Astrocyte (in vitro differentiated cells and primary cell): Measurements from ENCODE around the gene NUDT13. TPM values are rescaled to one million over a fixed set of nuclear protein-coding genes. Genes with fewer than 3 reads are reported as not detected.

ENCODE experiments used
- DNase-seq: peaks from one replicate; pipeline ENCODE4 v3.0.0-alpha.2; 2010; ENCODE audit warnings: low read depth
- FAIRE-seq: peaks from 2 replicates; lab custom pipeline; 2011; peaks lifted over from hg19 to GRCh38; lab: Jason Lieb, UNC
- H2AFZ ChIP-seq: 2 replicates; pipeline ENCODE4 v1.6.0; 2012; ENCODE audit warnings: low read depth, low read length, inconsistent platforms
- H3K27ac ChIP-seq: 2 replicates; pipeline ENCODE4 v1.5.1; 2011; ENCODE audit warnings: low read depth, low read length, inconsistent platforms
- H3K27me3 ChIP-seq: 2 replicates; pipeline ENCODE4 v1.6.0; 2011; ENCODE audit warnings: low read length, inconsistent platforms; ENCODE audit not compliant: insufficient read depth
- H3K36me3 ChIP-seq: 2 replicates; pipeline ENCODE4 v1.5.1; 2011; ENCODE audit warnings: low read length, inconsistent platforms; ENCODE audit not compliant: insufficient read depth
- H3K4me1 ChIP-seq: 2 replicates; pipeline ENCODE4 v1.5.1; 2011; ENCODE audit warnings: low read length, inconsistent platforms; ENCODE audit not compliant: insufficient read depth
- H3K4me2 ChIP-seq: 2 replicates; pipeline ENCODE4 v1.6.0; 2012; ENCODE audit warnings: low read length, inconsistent platforms
- H3K4me3 ChIP-seq: 2 replicates; pipeline ENCODE4 v1.5.1; 2011; ENCODE audit warnings: low read depth, mild to moderate bottlenecking, low read length, inconsistent platforms; ENCODE audit not compliant: insufficient read depth
- H3K79me2 ChIP-seq: 2 replicates; pipeline ENCODE4 v1.6.0; 2012; ENCODE audit warnings: mild to moderate bottlenecking, low read length, inconsistent platforms; ENCODE audit not compliant: insufficient read depth
- H3K9ac ChIP-seq: 2 replicates; pipeline ENCODE4 v1.6.0; 2012; ENCODE audit warnings: mild to moderate bottlenecking, low read length, inconsistent platforms
- H3K9me3 ChIP-seq: 2 replicates; pipeline ENCODE4 v1.5.1; 2012; ENCODE audit warnings: low read depth, mild to moderate bottlenecking, low read length, inconsistent platforms; ENCODE audit not compliant: insufficient read depth
- H4K20me1 ChIP-seq: 2 replicates; pipeline ENCODE4 v1.6.0; 2012; ENCODE audit warnings: low read length, inconsistent platforms; ENCODE audit not compliant: insufficient read depth
- H3K27ac Mint-ChIP-seq: one replicate; pipeline ENCODE4 v1.8.0; 2021; ENCODE audit warnings: mild to moderate bottlenecking, mixed read lengths; ENCODE audit not compliant: unreplicated experiment
- H3K27me3 Mint-ChIP-seq: one replicate; pipeline ENCODE4 v1.8.0; 2021; ENCODE audit warnings: low read depth, mixed read lengths; ENCODE audit not compliant: unreplicated experiment
- H3K36me3 Mint-ChIP-seq: one replicate; pipeline ENCODE4 v1.8.0; 2021; ENCODE audit warnings: low read depth, mixed read lengths; ENCODE audit not compliant: unreplicated experiment
- H3K4me1 Mint-ChIP-seq: one replicate; pipeline ENCODE4 v1.8.0; 2021; ENCODE audit warnings: low read depth, mixed read lengths; ENCODE audit not compliant: unreplicated experiment
- H3K4me3 Mint-ChIP-seq: one replicate; pipeline ENCODE4 v1.8.0; 2021; ENCODE audit warnings: mild to moderate bottlenecking, moderate library complexity, mixed read lengths; ENCODE audit not compliant: unreplicated experiment
- H3K9me3 Mint-ChIP-seq: one replicate; pipeline ENCODE4 v1.8.0; 2021; ENCODE audit warnings: mild to moderate bottlenecking, mixed read lengths; ENCODE audit not compliant: unreplicated experiment
- EZH2 ChIP-seq: IDR thresholded peaks from 2 replicates; pipeline ENCODE4 v1.6.1; 2012; ENCODE audit warnings: mild to moderate bottlenecking, low read length, inconsistent platforms; ENCODE audit not compliant: insufficient read depth
- total RNA-seq: library from RNA; stranded (reverse); gene quantifications from 2 replicates; pipeline ENCODE4 v1.2.1, GENCODE V29; 2021
- TF ChIP-seq, protein P1 (sequence below): IDR thresholded peaks from 2 replicates; pipeline ENCODE4 v1.5.1; 2011; ENCODE audit warnings: low read depth, mild to moderate bottlenecking, inconsistent platforms, low read length, moderate library complexity; ENCODE audit not compliant: insufficient read depth

The NUDT13 gene
- total RNA-seq, 1 donor from 2014 or later, result 2.4 TPM

DNA sequence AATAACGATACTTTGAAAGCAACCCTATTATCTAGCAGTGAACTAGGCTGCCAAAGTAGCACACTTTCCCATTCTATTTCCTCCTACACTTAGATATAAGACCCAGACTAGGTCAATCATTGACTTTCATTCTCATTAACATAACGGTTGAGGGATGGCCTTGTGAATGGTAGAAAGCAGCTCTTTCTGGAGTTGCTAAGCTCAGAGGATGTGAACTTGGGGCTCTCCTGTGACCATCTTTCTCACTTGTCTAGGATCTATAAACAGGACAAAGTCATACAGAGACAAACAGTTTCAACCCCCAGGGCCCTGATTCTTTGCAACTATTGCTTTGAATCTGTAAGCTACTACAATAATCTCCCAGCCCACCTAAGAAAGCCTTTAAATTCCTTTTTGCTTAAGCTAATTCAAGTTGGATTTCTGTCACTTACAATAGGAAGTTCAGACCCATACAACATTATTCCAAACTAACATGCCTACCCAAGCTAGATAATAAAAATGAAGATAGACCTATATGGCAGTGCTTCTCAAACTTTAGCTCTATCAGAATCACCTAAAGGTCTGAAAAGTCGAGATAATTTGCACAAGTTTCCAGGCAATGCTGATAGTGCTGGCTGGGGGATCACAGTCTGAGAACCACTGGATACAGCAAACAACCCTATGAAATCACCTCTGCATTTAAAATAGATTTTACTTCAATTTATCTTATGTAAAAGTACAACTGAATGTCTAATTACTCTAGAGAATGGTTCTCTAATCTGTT, 30.3 kb upstream of the NUDT13 start:
- Mint-ChIP-seq H3K4me3 (no peak overlapping the region), H3K27ac (no peak overlapping the region), H3K9me3 (no peaks in the 10 kb centered on the region), H3K27me3 (no peaks in the 10 kb centered on the region), H3K4me1 (peaks cover 29% of the 10 kb centered on the region), H3K36me3 (no peaks in the 10 kb centered on the region)
- H3K4me1 ChIP-seq, result peaks cover 2% of the 10 kb centered on the region
- no peak overlapping the region for H3K4me3 ChIP-seq
- H3K27ac ChIP-seq, result no peak overlapping the region
- H2AFZ ChIP-seq, result no peak overlapping the region
- FAIRE-seq, result no peak
- no peaks in the 10 kb centered on the region for H3K9me3 ChIP-seq
- no peaks in the 10 kb centered on the region for H3K27me3 ChIP-seq
- no peak for DNase-seq
- no peaks in the 10 kb centered on the region for H3K36me3 ChIP-seq
- TF ChIP-seq EZH2, result no peak
- TF ChIP-seq, protein P1, sequence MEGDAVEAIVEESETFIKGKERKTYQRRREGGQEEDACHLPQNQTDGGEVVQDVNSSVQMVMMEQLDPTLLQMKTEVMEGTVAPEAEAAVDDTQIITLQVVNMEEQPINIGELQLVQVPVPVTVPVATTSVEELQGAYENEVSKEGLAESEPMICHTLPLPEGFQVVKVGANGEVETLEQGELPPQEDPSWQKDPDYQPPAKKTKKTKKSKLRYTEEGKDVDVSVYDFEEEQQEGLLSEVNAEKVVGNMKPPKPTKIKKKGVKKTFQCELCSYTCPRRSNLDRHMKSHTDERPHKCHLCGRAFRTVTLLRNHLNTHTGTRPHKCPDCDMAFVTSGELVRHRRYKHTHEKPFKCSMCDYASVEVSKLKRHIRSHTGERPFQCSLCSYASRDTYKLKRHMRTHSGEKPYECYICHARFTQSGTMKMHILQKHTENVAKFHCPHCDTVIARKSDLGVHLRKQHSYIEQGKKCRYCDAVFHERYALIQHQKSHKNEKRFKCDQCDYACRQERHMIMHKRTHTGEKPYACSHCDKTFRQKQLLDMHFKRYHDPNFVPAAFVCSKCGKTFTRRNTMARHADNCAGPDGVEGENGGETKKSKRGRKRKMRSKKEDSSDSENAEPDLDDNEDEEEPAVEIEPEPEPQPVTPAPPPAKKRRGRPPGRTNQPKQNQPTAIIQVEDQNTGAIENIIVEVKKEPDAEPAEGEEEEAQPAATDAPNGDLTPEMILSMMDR, result no peak
- H4K20me1 ChIP-seq, result peaks cover 61% of the 10 kb centered on the region
- no peak overlapping the region for H3K4me2 ChIP-seq
- no peak overlapping the region for H3K9ac ChIP-seq
- peaks cover 83% of the 10 kb centered on the region for H3K79me2 ChIP-seq

DNA sequence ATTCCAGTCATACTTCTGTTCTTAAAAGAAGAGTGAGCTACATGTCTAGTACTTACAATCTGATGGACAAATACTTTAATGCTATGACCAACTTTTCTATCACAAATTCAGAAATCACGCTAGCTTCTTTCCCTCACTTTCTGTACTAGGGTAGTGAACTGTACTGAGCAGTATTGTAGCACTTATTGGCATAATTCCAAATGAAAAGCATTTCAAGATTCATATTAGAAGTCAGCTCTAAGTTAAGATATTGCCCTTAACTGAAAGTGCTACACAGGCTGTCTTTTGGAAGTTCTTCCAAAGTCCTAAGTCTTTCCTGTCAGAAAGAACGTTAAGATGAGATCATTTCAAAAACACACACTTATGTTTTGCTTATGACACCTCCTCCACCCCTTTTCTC, 27.0 kb upstream of the NUDT13 start:
- H3K27me3 Mint-ChIP-seq, result no peaks in the 10 kb centered on the region
- no peak overlapping the region for H3K4me3 ChIP-seq
- no peak for TF ChIP-seq EZH2
- TF ChIP-seq, protein P1, result no peak
- FAIRE-seq (no peak), DNase-seq (peak; percentile 8)
- no peaks in the 10 kb centered on the region for H3K27me3 ChIP-seq
- H3K4me2 ChIP-seq, result peak overlapping the region; percentile 24
- no peak overlapping the region for H3K27ac ChIP-seq
- H3K36me3 ChIP-seq, result no peaks in the 10 kb centered on the region
- H3K4me1 ChIP-seq, result no peaks in the 10 kb centered on the region
- H3K9ac ChIP-seq, result no peak overlapping the region
- no peaks in the 10 kb centered on the region for H3K9me3 ChIP-seq
- no peak overlapping the region for H2AFZ ChIP-seq
- H3K4me1 Mint-ChIP-seq, result peaks cover 19% of the 10 kb centered on the region
- no peaks in the 10 kb centered on the region for H3K9me3 Mint-ChIP-seq
- H3K36me3 Mint-ChIP-seq, result peaks cover 6% of the 10 kb centered on the region
- H3K79me2 ChIP-seq, result peaks cover 85% of the 10 kb centered on the region
- no peak overlapping the region for H3K4me3 Mint-ChIP-seq
- no peak overlapping the region for H3K27ac Mint-ChIP-seq
- H4K20me1 ChIP-seq, result peaks cover 62% of the 10 kb centered on the region

DNA sequence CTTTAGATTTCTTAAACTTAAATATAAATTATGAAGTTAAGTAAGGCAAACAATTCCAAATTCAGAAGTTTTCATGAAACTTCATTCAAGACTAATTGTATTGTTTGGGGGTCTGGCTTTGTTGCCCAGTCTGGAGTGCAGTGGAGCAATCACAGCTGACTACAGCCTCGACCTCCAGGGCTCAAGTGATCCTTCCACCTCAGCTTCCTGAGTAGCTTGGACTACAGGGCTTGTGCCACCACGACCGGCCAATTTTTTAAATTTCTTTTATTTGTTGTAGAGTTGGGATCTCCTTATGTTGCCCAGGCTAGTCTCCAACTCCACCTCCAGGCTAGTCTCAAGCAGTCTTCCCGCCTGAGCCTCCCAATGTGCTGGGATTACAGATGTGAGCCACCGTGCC, 26.0 kb upstream of the NUDT13 start:
- FAIRE-seq, result no peak
- Histone ChIP-seq H3K4me3 (no peak overlapping the region), H3K9ac (no peak overlapping the region), H4K20me1 (peaks cover 63% of the 10 kb centered on the region), H3K9me3 (no peaks in the 10 kb centered on the region), H3K79me2 (peaks cover 89% of the 10 kb centered on the region), H3K27ac (no peak overlapping the region), H3K4me2 (no peak overlapping the region), H3K4me1 (no peaks in the 10 kb centered on the region), H3K27me3 (no peaks in the 10 kb centered on the region), H3K36me3 (no peaks in the 10 kb centered on the region), H2AFZ (no peak overlapping the region)
- H3K4me3 Mint-ChIP-seq, result no peak overlapping the region
- H3K9me3 Mint-ChIP-seq, result no peaks in the 10 kb centered on the region
- no peaks in the 10 kb centered on the region for H3K27me3 Mint-ChIP-seq
- TF ChIP-seq, protein P1, result no peak
- no peak for TF ChIP-seq EZH2
- H3K36me3 Mint-ChIP-seq, result peaks cover 6% of the 10 kb centered on the region
- H3K27ac Mint-ChIP-seq, result no peak overlapping the region
- no peak for DNase-seq
- H3K4me1 Mint-ChIP-seq, result peaks cover 21% of the 10 kb centered on the region
